HG02973 (cell line): Measurements from ENCODE around the gene ADAM10.
"Not testable (repeated sequence)": the region's sequence is repeated elsewhere in the genome, so short reads cannot be mapped to it uniquely, and the experiment has no call there.

ENCODE experiments used
- ATAC-seq: cut with Tn5 transposase; IDR thresholded peaks from one replicate; pipeline ENCODE4 v1.9.1; 2021; ENCODE audit warnings: moderate library complexity; ENCODE audit not compliant: unreplicated experiment

The ADAM10 gene

GRCh38 chr15:58749532-58750337 lies at the start of gene ADAM10:
TSS of gene ADAM10 (minus strand) at chr15:58749707. CDS start at chr15:58749534, 173 bp downstream.
- ATAC-seq = peak; percentile 81

- ATAC-seq = no peak
Observed at GRCh38 chr15:58797505-58797904, 48.0 kb upstream of the ADAM10 start.

GRCh38 chr15:58795825-58796224 lies 46.3 kb upstream of the ADAM10 start:
- ATAC-seq = no peak

- no peak for ATAC-seq
Observed at GRCh38 chr15:58793862-58794261, 44.4 kb upstream of the ADAM10 start.

GRCh38 chr15:58788056-58788710 lies 38.7 kb upstream of the ADAM10 start:
- no peak for ATAC-seq

GRCh38 chr15:58785355-58785754 lies 35.8 kb upstream of the ADAM10 start:
- no peak for ATAC-seq

GRCh38 chr15:58779554-58779953 lies 30.0 kb upstream of the ADAM10 start:
- no peak for ATAC-seq

GRCh38 chr15:58777107-58777506 lies 27.6 kb upstream of the ADAM10 start:
- ATAC-seq = no peak

GRCh38 chr15:58775402-58775801 lies 25.9 kb upstream of the ADAM10 start:
- no peak for ATAC-seq

GRCh38 chr15:58773024-58773423 lies 23.5 kb upstream of the ADAM10 start:
- no peak for ATAC-seq

- ATAC-seq = peak; percentile 5
Observed at GRCh38 chr15:58771621-58772250, 22.2 kb upstream of the ADAM10 start.

GRCh38 chr15:58770857-58771620 lies 21.5 kb upstream of the ADAM10 start, which contains the start of gene MINDY2:
TSS of gene MINDY2 (plus strand) at chr15:58771302. CDS start at chr15:58771396, 94 bp downstream.
- ATAC-seq = peak; percentile 88

GRCh38 chr15:58770519-58770856 lies 21.0 kb upstream of the ADAM10 start:
- peak; percentile 24 for ATAC-seq

- not testable (repeated sequence) for ATAC-seq
Observed at GRCh38 chr15:58768601-58769004, 19.1 kb upstream of the ADAM10 start.

GRCh38 chr15:58766290-58766689 lies 16.8 kb upstream of the ADAM10 start:
- ATAC-seq = no peak

- no peak for ATAC-seq
Observed at GRCh38 chr15:58764468-58764867, 15.0 kb upstream of the ADAM10 start.

GRCh38 chr15:58762731-58763130 lies 13.2 kb upstream of the ADAM10 start:
- ATAC-seq = no peak

- ATAC-seq = no peak
Observed at GRCh38 chr15:58762285-58762684, 12.8 kb upstream of the ADAM10 start.

GRCh38 chr15:58761010-58761388 lies 11.5 kb upstream of the ADAM10 start:
- no peak for ATAC-seq

GRCh38 chr15:58760385-58761009 lies 11.0 kb upstream of the ADAM10 start:
- ATAC-seq = no peak

GRCh38 chr15:58758141-58758540 lies 8.6 kb upstream of the ADAM10 start:
- ATAC-seq = no peak
